ENCODE measurements around the gene CDH13. TPM values are rescaled to one million over a fixed set of nuclear protein-coding genes. Genes with fewer than 3 reads are reported as not detected.

Gene CDH13
- total RNA-seq, 4 donors from 2014 or later = 3.1 to 13.5 (median 8.9) TPM

- TF ChIP-seq POLR2AphosphoS5 (IDR thresholded peaks at IDR 0.05) (no peak), EP300 (IDR thresholded peaks at IDR 0.05) (no peak), POLR2A (IDR thresholded peaks at IDR 0.05; ENCODE audit: low read depth) (no peak), CTCF (IDR thresholded peaks at IDR 0.05) (no peak)
- H3K27ac ChIP-seq (replicated peaks in 1 of 4) = no peak overlapping the region
- no peaks in the 10 kb centered on the region for H3K27me3 ChIP-seq
- H3K4me3 ChIP-seq = no peak overlapping the region
- H3K9me3 ChIP-seq = no peaks in the 10 kb centered on the region
- no peaks in the 10 kb centered on the region for H3K36me3 ChIP-seq
- intact Hi-C loops (cut with DNase I) = no loop called here
- DNase-seq (ENCODE audit: extremely low spot score) = no peak
- H3K4me1 ChIP-seq = peaks cover 0 to 7% (median 0%) of the 10 kb centered on the region in 4 donors
These were observed 221.2 kb downstream of the CDH13 start for GRCh38 chr16:82848013-82848412.

GRCh38 chr16:82852388-82853008, 225.7 kb downstream of the CDH13 start:
- no peak for TF ChIP-seq EP300 (IDR thresholded peaks at IDR 0.05)
- no peak for TF ChIP-seq POLR2A (IDR thresholded peaks at IDR 0.05; ENCODE audit: low read depth)
- TF ChIP-seq POLR2AphosphoS5 (IDR thresholded peaks at IDR 0.05) = no peak
- no peak for TF ChIP-seq CTCF (IDR thresholded peaks at IDR 0.05)
- 65% methylated on average over 3 of the region's 3 CpGs for WGBS

GRCh38 chr16:82855471-82855870, 228.7 kb downstream of the CDH13 start:
- no peak for DNase-seq (ENCODE audit: extremely low spot score)
- Histone ChIP-seq H3K27ac (replicated peaks in 1 of 4) (no peak overlapping the region), H3K9me3 (no peaks in the 10 kb centered on the region), H3K4me3 (no peak overlapping the region), H3K4me1 (no peaks in the 10 kb centered on the region), H3K27me3 (no peaks in the 10 kb centered on the region), H3K36me3 (peaks cover 0 to 8% (median 0%) of the 10 kb centered on the region in 4 donors)
- TF ChIP-seq POLR2A (IDR thresholded peaks at IDR 0.05; ENCODE audit: low read depth) = no peak
- TF ChIP-seq CTCF (IDR thresholded peaks at IDR 0.05) = no peak
- TF ChIP-seq EP300 (IDR thresholded peaks at IDR 0.05) = no peak
- TF ChIP-seq POLR2AphosphoS5 (IDR thresholded peaks at IDR 0.05) = no peak
- intact Hi-C loops (cut with DNase I) = no loop called here
- WGBS = 94% methylated on average over 5 of the region's 5 CpGs

More at GRCh38 chr16:82852388-82853008, 225.7 kb downstream of the CDH13 start:
- Histone ChIP-seq H3K36me3 (no peaks in the 10 kb centered on the region), H3K4me1 (peaks cover 0 to 5% (median 0%) of the 10 kb centered on the region in 4 donors), H3K4me3 (no peak overlapping the region), H3K27me3 (no peaks in the 10 kb centered on the region), H3K9me3 (no peaks in the 10 kb centered on the region), H3K27ac (replicated peaks in 1 of 4) (no peak overlapping the region)
- intact Hi-C loops (cut with DNase I) = no loop called here
- DNase-seq (ENCODE audit: extremely low spot score) = no peak

- no peak for DNase-seq (ENCODE audit: extremely low spot score)
- no peaks in the 10 kb centered on the region for H3K4me1 ChIP-seq
- no peak overlapping the region for H3K4me3 ChIP-seq
- no peaks in the 10 kb centered on the region for H3K9me3 ChIP-seq
- no peak overlapping the region for H3K27ac ChIP-seq (replicated peaks in 1 of 4)
- no peaks in the 10 kb centered on the region for H3K27me3 ChIP-seq
- peaks cover 0 to 8% (median 0%) of the 10 kb centered on the region in 4 donors for H3K36me3 ChIP-seq
- intact Hi-C loops (cut with DNase I) = no loop called here
- 79% methylated on average over 6 of the region's 6 CpGs for WGBS
- TF ChIP-seq POLR2AphosphoS5 (IDR thresholded peaks at IDR 0.05) (no peak), EP300 (IDR thresholded peaks at IDR 0.05) (no peak), POLR2A (IDR thresholded peaks at IDR 0.05; ENCODE audit: low read depth) (no peak), CTCF (IDR thresholded peaks at IDR 0.05) (no peak)
These were observed 231.1 kb downstream of the CDH13 start for GRCh38 chr16:82857693-82858365.

Measured in esophagus muscularis mucosa (tissue), 4 donors.